GM12878 (cell line): ENCODE data around the gene CAMTA2. TPM values are rescaled to one million over a fixed set of nuclear protein-coding genes. Genes with fewer than 3 reads are reported as not detected.
A peak's percentile ranks its signal among the peaks of the same experiment; 100 is the strongest.

ENCODE experiments used
- BACH1 ChIP-seq: fragments of 450-650 bp; IDR thresholded peaks from 2 replicates; pipeline ENCODE4 v1.6.1; 2017; ENCODE audit warnings: mild to moderate bottlenecking, borderline replicate concordance
- CBX3 ChIP-seq: fragments of 200-600 bp; sonication (generic); IDR thresholded peaks from 2 replicates; pipeline ENCODE4 v1.6.1; 2016; ENCODE audit warnings: low read depth, borderline replicate concordance
- E2F4 ChIP-seq: IDR thresholded peaks from 2 replicates; pipeline ENCODE4 v1.6.1; 2012; ENCODE audit warnings: low read depth, low read length, improper control_type of control experiment
- NR2F1 ChIP-seq: fragments of 450-650 bp; conservative IDR thresholded peaks from 2 replicates; pipeline ENCODE4 v1.6.1; 2017; ENCODE audit warnings: mild to moderate bottlenecking
- POLR2A ChIP-seq: IDR thresholded peaks from 2 replicates; pipeline ENCODE4 v1.6.1; 2011; ENCODE audit warnings: low read depth, mild to moderate bottlenecking, low read length
- SUPT20H ChIP-seq: IDR thresholded peaks from 2 replicates; pipeline ENCODE4 v1.6.1; 2011; ENCODE audit warnings: low read depth, mild to moderate bottlenecking, low read length, moderate library complexity, borderline replicate concordance; ENCODE audit not compliant: control insufficient read depth
- SUZ12 ChIP-seq: fragments of 200-600 bp; sonication (generic); IDR thresholded peaks from one replicate; pipeline ENCODE4 v1.6.1; 2018; ENCODE audit warnings: antibody characterized with exemption, mild to moderate bottlenecking; ENCODE audit not compliant: unreplicated experiment
- YBX1 ChIP-seq: fragments of 450-650 bp; IDR thresholded peaks from 2 replicates; pipeline ENCODE4 v1.6.1; 2016; ENCODE audit warnings: antibody characterized with exemption
- ZNF687 ChIP-seq: fragments of 450-650 bp; IDR thresholded peaks from 2 replicates; pipeline ENCODE4 v1.6.1; 2017; ENCODE audit warnings: mild to moderate bottlenecking, moderate library complexity
- polyA plus RNA-seq, 11 experiments: library from polyadenylated mRNA; depleted of rRNA in 4 of 11; unstranded in 6 of 11; stranded (reverse) in 5 of 11; fragments of >200 nt; fragmentation: Nextera tagmentation in 4 of 11; fragmentation: Illumina TruSeq in 1 of 11; extraction: Ambion mirVana in 4 of 11; extraction: Trizol in 1 of 11; gene quantifications; 1 replicate in 1 of 11; 2 replicates in 10 of 11; pipeline versions ENCODE4 v1.2.1 to v1.2.3, GENCODE V29; 2011 to 2016; ENCODE audit warnings: inconsistent platforms in 2 of 11, missing spikeins in 2 of 11, low read depth in 1 of 11
- total RNA-seq, 4 experiments: library from RNA; depleted of rRNA in 3 of 4; stranded (reverse); fragments of >200 nt in 3 of 4; fragmentation: Illumina TruSeq in 1 of 4; extraction: Trizol in 1 of 4; gene quantifications; 2 replicates each; pipeline versions ENCODE4 v1.2.1 to v1.2.3, GENCODE V29; 2013 to 2021
- TF ChIP-seq, protein P1 (sequence below): fragments of 450-650 bp; IDR thresholded peaks from 2 replicates; pipeline ENCODE4 v1.6.1; 2016; ENCODE audit warnings: mild to moderate bottlenecking, moderate library complexity, borderline replicate concordance
- TF ChIP-seq, protein P2 (sequence below): fragments of 150-350 bp; IDR thresholded peaks from 2 replicates; pipeline ENCODE4 v1.6.1; 2016; ENCODE audit warnings: low read depth, low read length
- TF ChIP-seq, protein P3 (sequence below): IDR thresholded peaks from 2 replicates; pipeline ENCODE4 v1.6.1; 2012; ENCODE audit warnings: mild to moderate bottlenecking, low read depth, low read length

Gene CAMTA2
- total and polyA plus RNA-seq, 10 of the 15 experiments (the other 5 are each of a cell fraction or from before 2014, with no cell fraction given), result 0.42 to 29.3 (median 11.2) TPM

DNA sequence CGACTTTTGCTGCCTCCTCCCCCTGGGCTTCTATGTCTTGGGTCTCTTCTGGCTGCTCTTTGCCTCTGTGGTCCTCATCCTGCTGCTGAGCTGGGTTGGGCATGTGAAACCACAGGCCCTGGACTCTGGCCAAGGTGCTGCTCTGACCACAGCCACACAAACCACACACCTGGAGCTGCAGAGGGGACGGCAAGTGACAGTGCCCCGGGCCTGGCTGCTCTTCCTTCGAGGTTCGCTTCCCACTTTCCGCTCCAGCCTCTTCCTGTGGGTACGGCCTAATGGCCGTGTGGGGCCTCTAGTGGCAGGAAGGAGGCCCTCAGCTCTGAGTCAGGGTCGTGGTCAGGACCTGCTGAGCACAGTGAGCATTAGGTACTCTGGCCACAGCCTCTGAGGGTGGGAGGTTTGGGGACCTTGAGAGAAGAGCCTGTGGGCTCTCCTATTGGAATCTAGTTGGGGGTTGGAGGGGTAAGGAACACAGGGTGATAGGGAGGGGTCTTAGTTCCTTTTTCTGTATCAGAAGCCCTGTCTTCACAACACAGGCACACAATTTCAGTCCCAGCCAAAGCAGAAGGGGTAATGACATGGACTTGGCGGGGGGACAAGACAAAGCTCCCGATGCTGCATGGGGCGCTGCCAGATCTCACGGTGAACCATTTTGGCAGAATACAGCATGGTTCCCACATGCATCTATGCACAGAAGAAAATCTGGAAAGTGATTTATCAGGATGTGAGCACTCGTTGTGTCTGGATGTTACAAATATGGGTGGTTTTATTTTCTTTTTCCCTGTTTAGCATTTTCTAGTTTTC lies 53.1 kb downstream of the CAMTA2 start (continued):
- TF ChIP-seq, protein P1, sequence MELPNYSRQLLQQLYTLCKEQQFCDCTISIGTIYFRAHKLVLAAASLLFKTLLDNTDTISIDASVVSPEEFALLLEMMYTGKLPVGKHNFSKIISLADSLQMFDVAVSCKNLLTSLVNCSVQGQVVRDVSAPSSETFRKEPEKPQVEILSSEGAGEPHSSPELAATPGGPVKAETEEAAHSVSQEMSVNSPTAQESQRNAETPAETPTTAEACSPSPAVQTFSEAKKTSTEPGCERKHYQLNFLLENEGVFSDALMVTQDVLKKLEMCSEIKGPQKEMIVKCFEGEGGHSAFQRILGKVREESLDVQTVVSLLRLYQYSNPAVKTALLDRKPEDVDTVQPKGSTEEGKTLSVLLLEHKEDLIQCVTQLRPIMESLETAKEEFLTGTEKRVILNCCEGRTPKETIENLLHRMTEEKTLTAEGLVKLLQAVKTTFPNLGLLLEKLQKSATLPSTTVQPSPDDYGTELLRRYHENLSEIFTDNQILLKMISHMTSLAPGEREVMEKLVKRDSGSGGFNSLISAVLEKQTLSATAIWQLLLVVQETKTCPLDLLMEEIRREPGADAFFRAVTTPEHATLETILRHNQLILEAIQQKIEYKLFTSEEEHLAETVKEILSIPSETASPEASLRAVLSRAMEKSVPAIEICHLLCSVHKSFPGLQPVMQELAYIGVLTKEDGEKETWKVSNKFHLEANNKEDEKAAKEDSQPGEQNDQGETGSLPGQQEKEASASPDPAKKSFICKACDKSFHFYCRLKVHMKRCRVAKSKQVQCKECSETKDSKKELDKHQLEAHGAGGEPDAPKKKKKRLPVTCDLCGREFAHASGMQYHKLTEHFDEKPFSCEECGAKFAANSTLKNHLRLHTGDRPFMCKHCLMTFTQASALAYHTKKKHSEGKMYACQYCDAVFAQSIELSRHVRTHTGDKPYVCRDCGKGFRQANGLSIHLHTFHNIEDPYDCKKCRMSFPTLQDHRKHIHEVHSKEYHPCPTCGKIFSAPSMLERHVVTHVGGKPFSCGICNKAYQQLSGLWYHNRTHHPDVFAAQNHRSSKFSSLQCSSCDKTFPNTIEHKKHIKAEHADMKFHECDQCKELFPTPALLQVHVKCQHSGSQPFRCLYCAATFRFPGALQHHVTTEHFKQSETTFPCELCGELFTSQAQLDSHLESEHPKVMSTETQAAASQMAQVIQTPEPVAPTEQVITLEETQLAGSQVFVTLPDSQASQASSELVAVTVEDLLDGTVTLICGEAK, result no peak
- TF ChIP-seq, protein P2, sequence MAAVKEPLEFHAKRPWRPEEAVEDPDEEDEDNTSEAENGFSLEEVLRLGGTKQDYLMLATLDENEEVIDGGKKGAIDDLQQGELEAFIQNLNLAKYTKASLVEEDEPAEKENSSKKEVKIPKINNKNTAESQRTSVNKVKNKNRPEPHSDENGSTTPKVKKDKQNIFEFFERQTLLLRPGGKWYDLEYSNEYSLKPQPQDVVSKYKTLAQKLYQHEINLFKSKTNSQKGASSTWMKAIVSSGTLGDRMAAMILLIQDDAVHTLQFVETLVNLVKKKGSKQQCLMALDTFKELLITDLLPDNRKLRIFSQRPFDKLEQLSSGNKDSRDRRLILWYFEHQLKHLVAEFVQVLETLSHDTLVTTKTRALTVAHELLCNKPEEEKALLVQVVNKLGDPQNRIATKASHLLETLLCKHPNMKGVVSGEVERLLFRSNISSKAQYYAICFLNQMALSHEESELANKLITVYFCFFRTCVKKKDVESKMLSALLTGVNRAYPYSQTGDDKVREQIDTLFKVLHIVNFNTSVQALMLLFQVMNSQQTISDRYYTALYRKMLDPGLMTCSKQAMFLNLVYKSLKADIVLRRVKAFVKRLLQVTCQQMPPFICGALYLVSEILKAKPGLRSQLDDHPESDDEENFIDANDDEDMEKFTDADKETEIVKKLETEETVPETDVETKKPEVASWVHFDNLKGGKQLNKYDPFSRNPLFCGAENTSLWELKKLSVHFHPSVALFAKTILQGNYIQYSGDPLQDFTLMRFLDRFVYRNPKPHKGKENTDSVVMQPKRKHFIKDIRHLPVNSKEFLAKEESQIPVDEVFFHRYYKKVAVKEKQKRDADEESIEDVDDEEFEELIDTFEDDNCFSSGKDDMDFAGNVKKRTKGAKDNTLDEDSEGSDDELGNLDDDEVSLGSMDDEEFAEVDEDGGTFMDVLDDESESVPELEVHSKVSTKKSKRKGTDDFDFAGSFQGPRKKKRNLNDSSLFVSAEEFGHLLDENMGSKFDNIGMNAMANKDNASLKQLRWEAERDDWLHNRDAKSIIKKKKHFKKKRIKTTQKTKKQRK, result no peak
- TF ChIP-seq BACH1 (no peak), NR2F1 (peak; percentile 34; the same call in 1 of the 2 replicates), CBX3 (no peak), E2F4 (no peak), SUZ12 (no peak), SUPT20H (no peak), YBX1 (no peak), ZNF687 (no peak), POLR2A (peak; percentile 62)
- TF ChIP-seq, protein P3, sequence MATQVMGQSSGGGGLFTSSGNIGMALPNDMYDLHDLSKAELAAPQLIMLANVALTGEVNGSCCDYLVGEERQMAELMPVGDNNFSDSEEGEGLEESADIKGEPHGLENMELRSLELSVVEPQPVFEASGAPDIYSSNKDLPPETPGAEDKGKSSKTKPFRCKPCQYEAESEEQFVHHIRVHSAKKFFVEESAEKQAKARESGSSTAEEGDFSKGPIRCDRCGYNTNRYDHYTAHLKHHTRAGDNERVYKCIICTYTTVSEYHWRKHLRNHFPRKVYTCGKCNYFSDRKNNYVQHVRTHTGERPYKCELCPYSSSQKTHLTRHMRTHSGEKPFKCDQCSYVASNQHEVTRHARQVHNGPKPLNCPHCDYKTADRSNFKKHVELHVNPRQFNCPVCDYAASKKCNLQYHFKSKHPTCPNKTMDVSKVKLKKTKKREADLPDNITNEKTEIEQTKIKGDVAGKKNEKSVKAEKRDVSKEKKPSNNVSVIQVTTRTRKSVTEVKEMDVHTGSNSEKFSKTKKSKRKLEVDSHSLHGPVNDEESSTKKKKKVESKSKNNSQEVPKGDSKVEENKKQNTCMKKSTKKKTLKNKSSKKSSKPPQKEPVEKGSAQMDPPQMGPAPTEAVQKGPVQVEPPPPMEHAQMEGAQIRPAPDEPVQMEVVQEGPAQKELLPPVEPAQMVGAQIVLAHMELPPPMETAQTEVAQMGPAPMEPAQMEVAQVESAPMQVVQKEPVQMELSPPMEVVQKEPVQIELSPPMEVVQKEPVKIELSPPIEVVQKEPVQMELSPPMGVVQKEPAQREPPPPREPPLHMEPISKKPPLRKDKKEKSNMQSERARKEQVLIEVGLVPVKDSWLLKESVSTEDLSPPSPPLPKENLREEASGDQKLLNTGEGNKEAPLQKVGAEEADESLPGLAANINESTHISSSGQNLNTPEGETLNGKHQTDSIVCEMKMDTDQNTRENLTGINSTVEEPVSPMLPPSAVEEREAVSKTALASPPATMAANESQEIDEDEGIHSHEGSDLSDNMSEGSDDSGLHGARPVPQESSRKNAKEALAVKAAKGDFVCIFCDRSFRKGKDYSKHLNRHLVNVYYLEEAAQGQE, result 0 out of 2 replicates have a peak, but pooled peaks have one; percentile 39
